CD14-positive monocyte (primary cell): ENCODE measurements around the gene ZNF638. TPM values are rescaled to one million over a fixed set of nuclear protein-coding genes. Genes with fewer than 3 reads are reported as not detected.

ENCODE experiments used
- DNase-seq, 3 donors: peaks; one replicate each; pipeline ENCODE4 v3.0.0-alpha.2; 2011 to 2022
- H2AFZ ChIP-seq: 2 replicates; pipeline ENCODE4 v1.6.0; 2012; ENCODE audit warnings: mild to moderate bottlenecking, low read depth, low read length, inconsistent platforms; ENCODE audit not compliant: insufficient read depth, poor library complexity, severe bottlenecking
- H3K27ac ChIP-seq, 2 donors: 1 replicate in 1 of 2; 2 replicates in 1 of 2; pipeline ENCODE4 v1.5.1; 2012 to 2013; ENCODE audit warnings: low read length in 2 of 2, control low read depth in 1 of 2, inconsistent platforms in 1 of 2, low read depth in 1 of 2, mild to moderate bottlenecking in 1 of 2
- H3K27me3 ChIP-seq, 2 donors: one replicate each; pipeline versions ENCODE4 v1.6.0 to v1.6.1; 2011 to 2013; ENCODE audit warnings: low read length in 2 of 2; ENCODE audit not compliant: control insufficient read depth in 2 of 2, insufficient read depth in 2 of 2
- H3K36me3 ChIP-seq, 2 donors: replicated peaks in 1 of 2; 1 replicate in 1 of 2; 2 replicates in 1 of 2; pipeline versions ENCODE4 v1.5.1 to v1.6.1; 2012 to 2013; ENCODE audit warnings: low read length in 2 of 2, control low read depth in 1 of 2, inconsistent platforms in 1 of 2, mild to moderate bottlenecking in 1 of 2; ENCODE audit not compliant: insufficient read depth in 2 of 2, control insufficient read depth in 1 of 2
- H3K4me1 ChIP-seq, 2 donors: 1 replicate in 1 of 2; 2 replicates in 1 of 2; pipeline versions ENCODE4 v1.5.1 to v1.6.1; 2012 to 2013; ENCODE audit warnings: low read length in 2 of 2, control low read depth in 1 of 2, inconsistent platforms in 1 of 2, mild to moderate bottlenecking in 1 of 2, moderate library complexity in 1 of 2; ENCODE audit not compliant: insufficient read depth in 2 of 2, control insufficient read depth in 1 of 2
- H3K4me2 ChIP-seq: replicated peaks from 2 replicates; pipeline ENCODE3; 2012; ENCODE audit warnings: low read length, moderate library complexity, mild to moderate bottlenecking; ENCODE audit not compliant: poor library complexity, severe bottlenecking; ENCODE audit errors: extremely low read depth
- H3K4me3 ChIP-seq, 3 experiments: fragments of 200-600 bp in 1 of 3; sonication (generic) in 1 of 3; replicated peaks in 1 of 3; 1 replicate in 2 of 3; 2 replicates in 1 of 3; pipeline ENCODE4 v1.5.1; 2011 to 2013; ENCODE audit warnings: low read length in 3 of 3, mild to moderate bottlenecking in 3 of 3, control low read depth in 2 of 3, low read depth in 2 of 3, inconsistent platforms in 1 of 3, moderate library complexity in 1 of 3
- H3K79me2 ChIP-seq: 2 replicates; pipeline ENCODE4 v1.6.0; 2012; ENCODE audit warnings: mild to moderate bottlenecking, control low read depth, inconsistent platforms, low read length, moderate library complexity; ENCODE audit not compliant: insufficient read depth
- H3K9ac ChIP-seq: 2 replicates; pipeline ENCODE4 v1.6.0; 2017; ENCODE audit warnings: low read length, mild to moderate bottlenecking; ENCODE audit not compliant: insufficient read depth, poor library complexity, severe bottlenecking
- H3K9me3 ChIP-seq, 2 donors: replicated peaks in 1 of 2; 1 replicate in 1 of 2; 2 replicates in 1 of 2; pipeline versions ENCODE4 v1.5.1 to v1.6.1; 2012 to 2013; ENCODE audit warnings: low read length in 2 of 2, control low read depth in 1 of 2; ENCODE audit not compliant: control insufficient read depth in 1 of 2, insufficient read depth in 1 of 2
- H4K20me1 ChIP-seq: 2 replicates; pipeline ENCODE4 v1.6.0; 2012; ENCODE audit warnings: mild to moderate bottlenecking, low read length, control low read depth, moderate library complexity; ENCODE audit not compliant: insufficient read depth
- H3K27ac Mint-ChIP-seq, 7 donors: one replicate each; pipeline ENCODE4 v1.8.0; 2020; ENCODE audit warnings: mild to moderate bottlenecking in 7 of 7, mixed read lengths in 7 of 7, moderate library complexity in 6 of 7, inconsistent platforms in 2 of 7
- H3K27me3 Mint-ChIP-seq, 3 donors: one replicate each; pipeline ENCODE4 v1.8.0; 2021 to 2022; ENCODE audit warnings: low read depth in 3 of 3, mild to moderate bottlenecking in 3 of 3, mixed read lengths in 3 of 3, moderate library complexity in 3 of 3, inconsistent platforms in 1 of 3
- H3K36me3 Mint-ChIP-seq, 2 donors: one replicate each; pipeline ENCODE4 v1.8.0; 2020; ENCODE audit warnings: mixed read lengths in 2 of 2, inconsistent platforms in 1 of 2, mild to moderate bottlenecking in 1 of 2
- H3K4me1 Mint-ChIP-seq: one replicate; pipeline ENCODE4 v1.8.0; 2020; ENCODE audit warnings: mild to moderate bottlenecking, mixed read lengths
- H3K4me3 Mint-ChIP-seq, 2 donors: one replicate each; pipeline ENCODE4 v1.8.0; 2020; ENCODE audit warnings: mild to moderate bottlenecking in 2 of 2, mixed read lengths in 2 of 2, moderate library complexity in 1 of 2
- H3K9me3 Mint-ChIP-seq, 7 donors: one replicate each; pipeline ENCODE4 v1.8.0; 2020 to 2022; ENCODE audit warnings: mixed read lengths in 7 of 7, mild to moderate bottlenecking in 6 of 7, moderate library complexity in 6 of 7, inconsistent platforms in 2 of 7
- CTCF ChIP-seq: fragments of 200-600 bp; IDR thresholded peaks from one replicate; pipeline ENCODE4 v1.8.0; 2022; ENCODE audit warnings: antibody characterized with exemption, mild to moderate bottlenecking
- WGBS: methylation state at CpG from one replicate; pipeline ENCODE4 v1.1.5; 2013; ENCODE audit warnings: missing lambda C conversion rate; ENCODE audit not compliant: insufficient coverage; 5-methylcytosine and 5-hydroxymethylcytosine counted together
- intact Hi-C, 2 donors: fragments of 100-400 bp; cut with micrococcal nuclease; formaldehyde crosslinking; loops; one replicate each; pipeline versions ENCODE4 v1.15.0 to v1.15.1; 2023
- polyA plus RNA-seq, 3 donors: library from polyadenylated mRNA; depleted of rRNA in 1 of 3; unstranded in 2 of 3; stranded (reverse) in 1 of 3; fragments of 300-500 nt in 2 of 3; fragments of >200 nt in 1 of 3; fragmentation: Illumina TruSeq in 2 of 3; gene quantifications; 1 replicate in 2 of 3; 2 replicates in 1 of 3; pipeline ENCODE4 v1.2.3, GENCODE V29; 2012 to 2021

ZNF638 gene
- polyA plus RNA-seq, 3 donors: 19.1 to 64.6 (median 22.4) TPM

- Histone ChIP-seq H3K4me1 (peaks cover 59 to 83% of the 10 kb centered on the region in 2 donors), H3K27me3 (no peaks in the 10 kb centered on the region), H3K9me3 (no peaks in the 10 kb centered on the region), H3K79me2 (peaks cover 86% of the 10 kb centered on the region), H3K4me2 (peak overlapping the region; percentile 98), H2AFZ (no peak overlapping the region), H4K20me1 (peaks cover 72% of the 10 kb centered on the region), H3K27ac (peak overlapping the region in 1 of 2 donors; percentile 76), H3K9ac (peak overlapping the region; percentile 76), H3K4me3 (peak overlapping the region in 1 of 3 experiments; percentile 96), H3K36me3 (peaks cover 19 to 51% of the 10 kb centered on the region in 2 donors)
- Mint-ChIP-seq H3K9me3 (peaks cover 0 to 7% (median 4%) of the 10 kb centered on the region in 7 donors), H3K4me1 (peaks cover 83% of the 10 kb centered on the region), H3K36me3 (peaks cover 45 to 61% of the 10 kb centered on the region in 2 donors), H3K27ac (peak overlapping the region in 1 of 7 donors; percentile 37), H3K27me3 (peaks cover 2 to 11% (median 9%) of the 10 kb centered on the region in 3 donors), H3K4me3 (peak overlapping the region in 1 of 2 donors; percentile 30)
- intact Hi-C loops: no loop called here
- TF ChIP-seq CTCF: no peak
- WGBS: no CpG with 5 or more reads among the region's 1 CpG
- no peak for DNase-seq
These were observed 125.0 kb downstream of the ZNF638 start for GRCh38 chr2:71456617-71457016.

- no peak overlapping the region for H3K4me2 ChIP-seq
- TF ChIP-seq CTCF: no peak
- peaks cover 47 to 65% of the 10 kb centered on the region in 2 donors for H3K36me3 Mint-ChIP-seq
- H3K4me3 Mint-ChIP-seq: no peak overlapping the region
- no peaks in the 10 kb centered on the region for H3K27me3 ChIP-seq
- peaks cover 93% of the 10 kb centered on the region for H3K79me2 ChIP-seq
- WGBS: 98% methylated on average over 8 of the region's 9 CpGs
- no peak overlapping the region for H2AFZ ChIP-seq
- intact Hi-C loops: no loop called here
- H3K36me3 ChIP-seq: peaks cover 19 to 58% of the 10 kb centered on the region in 2 donors
- H3K4me1 ChIP-seq: peaks cover 52 to 76% of the 10 kb centered on the region in 2 donors
- H3K4me3 ChIP-seq: peak overlapping the region in 1 of 3 experiments; percentile 96
- peak overlapping the region in 1 of 2 donors; percentile 76 for H3K27ac ChIP-seq
- H3K27me3 Mint-ChIP-seq: peaks cover 2 to 11% (median 8%) of the 10 kb centered on the region in 3 donors
- H3K27ac Mint-ChIP-seq: peak overlapping the region in 5 of 7 donors; percentile 35 to 63 (median 44)
- peaks cover 79% of the 10 kb centered on the region for H4K20me1 ChIP-seq
- no peak overlapping the region for H3K9ac ChIP-seq
- peaks cover 76% of the 10 kb centered on the region for H3K4me1 Mint-ChIP-seq
- peaks cover 3 to 11% (median 6%) of the 10 kb centered on the region in 7 donors for H3K9me3 Mint-ChIP-seq
- H3K9me3 ChIP-seq: peaks cover 0 to 6% of the 10 kb centered on the region in 2 donors
- DNase-seq: no peak
These were observed 125.7 kb downstream of the ZNF638 start for GRCh38 chr2:71457123-71457915.
